ENCODE results near the gene ZNF709. TPM values are rescaled to one million over a fixed set of nuclear protein-coding genes. Genes with fewer than 3 reads are reported as not detected.
"Not testable (repeated sequence)": the region's sequence is repeated elsewhere in the genome, so short reads cannot be mapped to it uniquely, and the experiment has no call there.

Gene ZNF709
- total RNA-seq, 1 donor, result 7.5 TPM

GRCh38 chr19:12464139-12464538 lies 20.5 kb downstream of the ZNF709 start:
- DNase-seq (ENCODE audit: low read depth in 2 of 3, low spot score in 2 of 3), result not testable (repeated sequence)

GRCh38 chr19:12453495-12453894 lies 31.1 kb downstream of the ZNF709 start:
- DNase-seq (ENCODE audit: low read depth in 2 of 3, low spot score in 2 of 3), result no peak

GRCh38 chr19:12450844-12451243 lies 33.8 kb downstream of the ZNF709 start:
- peak in 1 of 3 donors; percentile 36 for DNase-seq (ENCODE audit: low read depth in 2 of 3, low spot score in 2 of 3)

GRCh38 chr19:12448808-12449207 lies 35.8 kb downstream of the ZNF709 start:
- DNase-seq (ENCODE audit: low read depth in 2 of 3, low spot score in 2 of 3), result no peak

GRCh38 chr19:12440541-12441316 lies 43.9 kb downstream of the ZNF709 start, which contains the start of gene ZNF443:
Gene ZNF443, minus strand, starts transcription at chr19:12441021. Its CDS starts 107 bp downstream, at chr19:12440914.
- peak; percentile 73 to 99 (median 97) for DNase-seq (ENCODE audit: low read depth in 2 of 3, low spot score in 2 of 3)

GRCh38 chr19:12439686-12440540 lies 44.7 kb downstream of the ZNF709 start:
- peak; percentile 9 to 64 (median 64) for DNase-seq (ENCODE audit: low read depth in 2 of 3, low spot score in 2 of 3)

- DNase-seq (ENCODE audit: low read depth in 2 of 3, low spot score in 2 of 3), result not testable (repeated sequence)
Observed at GRCh38 chr19:12430726-12431299, 53.8 kb downstream of the ZNF709 start.

- no peak for DNase-seq (ENCODE audit: low read depth in 2 of 3, low spot score in 2 of 3)
Observed at GRCh38 chr19:12425888-12426274, 58.7 kb downstream of the ZNF709 start.

GRCh38 chr19:12425236-12425887 lies 59.3 kb downstream of the ZNF709 start:
- DNase-seq (ENCODE audit: low read depth in 2 of 3, low spot score in 2 of 3), result no peak

- not testable (repeated sequence) for DNase-seq (ENCODE audit: low read depth in 2 of 3, low spot score in 2 of 3)
Observed at GRCh38 chr19:12417273-12417672, 67.3 kb downstream of the ZNF709 start.

- DNase-seq (ENCODE audit: low read depth in 2 of 3, low spot score in 2 of 3), result no peak
Observed at GRCh38 chr19:12411893-12412292, 72.7 kb downstream of the ZNF709 start.

Small RNA genes lying within 50 kb of the gene (small RNA-seq; reads per million reads assigned to genes)
- not detected for gene MTCO1P27
- gene PPIAP20, result not detected

Other genes with a start within 250 kb of the ZNF709 start
- 9.7 TPM for gene ZNF44, start 189.9 kb downstream of the ZNF709 start, total RNA-seq
- 1.6 TPM for gene ZNF563, start 151.2 kb downstream of the ZNF709 start, total RNA-seq
- gene ZNF442, start 119.1 kb downstream of the ZNF709 start, total RNA-seq, result 1.1 TPM
- gene ZNF799, start 83.5 kb downstream of the ZNF709 start, total RNA-seq, result 3.2 TPM
- gene ZNF443, start 43.8 kb downstream of the ZNF709 start, total RNA-seq, result 3.5 TPM
- 4.8 TPM for gene ZNF564, start 66.7 kb upstream of the ZNF709 start, total RNA-seq
- 9.7 TPM for gene ZNF490, start 126.0 kb upstream of the ZNF709 start, total RNA-seq
- gene ZNF791, start 126.1 kb upstream of the ZNF709 start, total RNA-seq, result 9.4 TPM
- gene MAN2B1, start 181.9 kb upstream of the ZNF709 start, total RNA-seq, result 128 TPM
- 14.8 TPM for gene WDR83, start 182.0 kb upstream of the ZNF709 start, total RNA-seq
- gene DHPS, start 197.1 kb upstream of the ZNF709 start, total RNA-seq, result 102 TPM
- not detected for gene GNG14, start 203.2 kb upstream of the ZNF709 start, total RNA-seq
- gene FBXW9, start 211.8 kb upstream of the ZNF709 start, total RNA-seq, result 31.2 TPM
- gene TNPO2, start 239.1 kb upstream of the ZNF709 start, total RNA-seq, result 68.1 TPM
- gene TRIR, start 249.9 kb upstream of the ZNF709 start, total RNA-seq, result 162 TPM

Measured in hematopoietic multipotent progenitor cell (in vitro differentiated cells).